NCI-H128 (cell line): ENCODE data around the gene ABHD17C.

ENCODE experiments used
- DNase-seq: peaks from one replicate; lab custom pipeline; 2025; ENCODE audit not compliant: unreplicated experiment; lab: John Stamatoyannopoulos, UW

The ABHD17C gene

GRCh38 chr15:80785335-80785734 is 90.2 kb downstream of the ABHD17C start:
- no peak for DNase-seq

DNA sequence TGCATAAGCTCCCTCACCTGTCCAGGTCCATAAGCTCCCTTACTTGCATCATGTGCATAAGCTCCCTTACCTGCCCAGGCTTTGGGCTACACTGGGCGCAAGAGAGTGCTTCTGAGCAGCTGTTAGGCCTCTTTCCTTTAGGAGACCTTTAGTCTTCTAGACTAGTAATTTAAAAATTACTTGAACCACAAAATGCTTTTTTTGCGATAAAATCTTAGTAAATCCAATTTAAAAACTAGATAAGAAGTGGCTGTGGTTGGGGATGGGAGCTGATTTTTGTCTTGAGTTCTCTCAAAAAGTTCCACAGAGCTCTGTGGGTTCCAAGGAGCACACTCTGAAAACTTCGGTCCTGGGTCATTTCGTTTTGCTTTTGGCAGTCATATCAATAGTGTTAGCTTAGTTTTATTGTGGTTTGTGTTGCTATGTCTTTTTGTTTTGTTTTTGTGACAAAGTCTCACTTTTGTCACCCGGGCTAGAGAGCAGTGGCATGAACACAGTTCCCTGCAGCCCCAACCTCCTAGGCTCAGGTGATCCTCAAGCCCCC is 90.8 kb downstream of the ABHD17C start:
- DNase-seq, result no peak

GRCh38 chr15:80787316-80787715 is 92.2 kb downstream of the ABHD17C start:
- no peak for DNase-seq

DNA sequence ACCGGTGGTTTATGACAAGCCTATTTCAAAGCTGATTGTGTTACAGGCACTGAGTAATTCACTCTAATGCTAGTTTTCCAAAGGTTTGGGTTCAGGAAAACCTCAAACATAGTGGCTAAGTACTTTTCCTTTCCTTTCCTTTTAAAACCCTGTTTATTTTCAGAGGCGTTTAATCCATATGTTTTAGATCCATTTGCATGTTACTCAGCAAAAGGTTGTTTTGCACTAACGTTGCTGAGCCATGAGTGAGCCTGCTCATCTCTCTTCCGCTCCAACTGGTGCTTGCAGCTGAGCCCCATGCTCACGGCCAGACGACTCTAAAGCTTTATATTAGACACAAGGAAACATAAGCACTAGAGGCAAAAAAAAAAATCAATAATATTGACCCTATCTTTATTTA is 93.4 kb downstream of the ABHD17C start:
- no peak for DNase-seq

GRCh38 chr15:80789296-80789695 is 94.2 kb downstream of the ABHD17C start:
- no peak for DNase-seq

DNA sequence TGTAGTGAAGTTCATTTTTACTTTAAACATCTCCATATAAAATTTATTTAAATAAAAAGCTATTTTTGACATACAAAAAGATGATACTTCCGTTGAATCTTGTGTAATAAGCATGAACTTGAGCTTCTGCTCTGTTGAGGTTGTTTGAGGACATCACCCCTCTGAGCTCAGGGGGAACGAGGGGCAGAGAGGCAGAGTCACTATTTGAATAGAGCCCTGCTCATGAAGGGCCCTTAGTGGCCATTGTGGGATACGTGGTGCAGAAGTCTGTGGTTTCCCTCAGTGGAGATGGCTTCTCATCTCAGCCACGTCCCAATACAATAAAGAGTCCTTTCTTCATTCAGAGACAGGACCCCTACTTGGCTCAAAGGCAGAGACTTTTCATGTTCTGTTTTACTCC is 94.7 kb downstream of the ABHD17C start:
- DNase-seq, result no peak

DNA sequence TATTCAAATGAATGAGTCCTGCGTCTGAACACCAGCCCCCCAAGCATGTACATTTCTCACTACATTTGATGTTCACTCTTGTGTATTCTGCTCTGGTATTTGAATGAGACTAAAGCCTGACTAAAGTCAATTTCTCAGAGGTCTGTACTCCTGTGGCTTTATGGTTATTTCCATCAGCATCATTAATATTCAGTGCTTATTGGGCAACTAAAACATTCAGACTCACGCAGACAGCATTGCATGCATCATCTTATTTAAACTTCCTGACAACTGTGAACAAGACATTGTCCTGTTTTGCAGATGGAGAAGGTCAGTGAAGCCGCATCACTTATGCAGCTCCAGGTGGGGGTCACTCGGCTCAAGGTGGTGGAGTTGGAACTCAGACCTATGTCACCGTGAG is 95.1 kb downstream of the ABHD17C start:
- no peak for DNase-seq

DNA sequence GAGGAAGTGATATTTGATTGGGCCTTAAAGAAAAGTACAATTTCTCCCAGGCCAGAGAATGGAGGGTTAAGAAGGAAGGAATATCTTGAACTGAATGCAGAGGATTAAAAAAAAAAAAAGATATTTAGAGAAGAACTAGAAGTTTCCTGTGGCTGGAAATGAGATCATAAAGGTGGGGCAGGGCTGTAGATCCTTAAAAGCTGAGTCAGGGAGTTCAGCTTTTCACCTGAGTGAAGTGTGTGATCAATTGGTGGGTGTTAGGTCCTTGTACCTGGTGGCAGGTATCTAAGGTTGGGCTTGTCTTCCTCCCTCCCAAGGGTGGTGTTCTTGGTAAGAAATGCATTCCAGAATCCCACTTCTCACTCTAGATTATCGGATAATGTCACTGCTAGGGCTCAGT is 95.9 kb downstream of the ABHD17C start:
- DNase-seq, result no peak

GRCh38 chr15:80796407-80796806 is 101.3 kb downstream of the ABHD17C start:
- no peak for DNase-seq

GRCh38 chr15:80798911-80799310 is 103.8 kb downstream of the ABHD17C start:
- no peak for DNase-seq

DNA sequence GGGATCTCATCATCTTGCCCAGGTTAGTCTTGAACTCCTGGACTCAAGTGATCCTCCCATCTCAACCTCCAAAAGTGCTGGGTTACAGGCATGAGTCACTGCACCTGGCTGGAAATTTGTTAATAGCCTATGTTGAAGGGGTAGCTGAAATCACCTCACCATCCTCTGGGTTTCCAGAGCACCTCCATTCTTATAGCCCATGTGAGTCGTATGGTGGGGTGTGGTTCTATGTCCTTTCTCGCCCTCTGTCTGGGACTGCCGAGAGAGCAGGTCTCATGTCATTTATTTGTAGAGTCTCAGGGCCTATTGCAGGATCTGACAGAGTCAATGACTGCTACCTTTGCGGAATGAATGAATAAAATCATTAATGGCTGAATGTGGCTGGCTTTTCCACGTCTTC is 105.0 kb downstream of the ABHD17C start:
- no peak for DNase-seq

GRCh38 chr15:80801891-80802680 is 107.0 kb downstream of the ABHD17C start:
- no peak for DNase-seq

- no peak for DNase-seq
Measured at GRCh38 chr15:80803580-80804525, 108.7 kb downstream of the ABHD17C start.

GRCh38 chr15:80804970-80805495 is 109.9 kb downstream of the ABHD17C start:
- DNase-seq, result no peak
